DND-41 (cell line): ENCODE data around the gene KIAA1755.

Experiments used
- ATAC-seq: fragments of 200-7000 bp; cut with Tn5 transposase; 3 replicates; pipeline ENCODE4 v1.9.1; 2021; ENCODE audit warnings: low read depth; ENCODE audit not compliant: insufficient read depth
- DNase-seq: peaks from one replicate; pipeline ENCODE4 v3.0.0-alpha.2; 2020
- H2AFZ ChIP-seq: 2 replicates; pipeline ENCODE4 v1.6.0; 2012; ENCODE audit warnings: low read depth, low read length
- H3K27ac ChIP-seq: 2 replicates; pipeline ENCODE4 v1.5.1; 2012; ENCODE audit warnings: low read length, inconsistent platforms
- H3K27me3 ChIP-seq: fragments of 200-600 bp; sonication (generic); 2 replicates; pipeline ENCODE4 v1.6.0; 2012; ENCODE audit warnings: low read length, mild to moderate bottlenecking, inconsistent platforms; ENCODE audit not compliant: insufficient read depth, poor library complexity
- H3K36me3 ChIP-seq: 2 replicates; pipeline ENCODE4 v1.5.1; 2012; ENCODE audit warnings: low read length, inconsistent platforms; ENCODE audit not compliant: insufficient read depth
- H3K4me1 ChIP-seq: 2 replicates; pipeline ENCODE4 v1.5.1; 2012; ENCODE audit warnings: mild to moderate bottlenecking, low read length; ENCODE audit not compliant: insufficient read depth
- H3K4me2 ChIP-seq: 2 replicates; pipeline ENCODE4 v1.6.0; 2012; ENCODE audit warnings: mild to moderate bottlenecking, moderate library complexity, low read length, inconsistent platforms; ENCODE audit not compliant: insufficient read depth
- H3K4me3 ChIP-seq, 2 experiments: fragments of 200-600 bp in 1 of 2; shearing (Covaris generic) in 1 of 2; 2 replicates each; pipeline ENCODE4 v1.5.1; 2012 to 2016; ENCODE audit warnings: inconsistent platforms in 2 of 2, low read length in 2 of 2, mild to moderate bottlenecking in 2 of 2, low read depth in 1 of 2, moderate library complexity in 1 of 2
- H3K79me2 ChIP-seq: 2 replicates; pipeline ENCODE4 v1.6.0; 2012; ENCODE audit warnings: low read length, inconsistent platforms; ENCODE audit not compliant: insufficient read depth
- H3K9ac ChIP-seq: 2 replicates; pipeline ENCODE4 v1.6.0; 2012; ENCODE audit warnings: low read depth, mild to moderate bottlenecking, inconsistent platforms, low read length, moderate library complexity
- H3K9me3 ChIP-seq: 2 replicates; pipeline ENCODE4 v1.5.1; 2012; ENCODE audit warnings: low read length, moderate library complexity, mild to moderate bottlenecking, inconsistent platforms; ENCODE audit not compliant: insufficient read depth, severe bottlenecking
- H4K20me1 ChIP-seq: 2 replicates; pipeline ENCODE4 v1.6.0; 2012; ENCODE audit warnings: low read length; ENCODE audit not compliant: insufficient read depth
- CTCF ChIP-seq: IDR thresholded peaks from 2 replicates; pipeline ENCODE4 v1.5.1; 2012; ENCODE audit warnings: borderline replicate concordance, low read length, moderate library complexity, mild to moderate bottlenecking; ENCODE audit not compliant: poor library complexity, severe bottlenecking; ENCODE audit errors: extremely low read depth
- EZH2 ChIP-seq: IDR thresholded peaks from 3 replicates; pipeline ENCODE4 v1.6.1; 2012; ENCODE audit warnings: borderline replicate concordance, low read depth, mild to moderate bottlenecking, moderate library complexity, low read length, inconsistent platforms; ENCODE audit not compliant: severe bottlenecking

Gene KIAA1755

GRCh38 chr20:38300438-38300837, 39.9 kb upstream of the KIAA1755 start:
- TF ChIP-seq EZH2 (no peak), CTCF (no peak)
- Histone ChIP-seq H3K9me3 (no peaks in the 10 kb centered on the region), H3K4me2 (no peak overlapping the region), H4K20me1 (peaks cover 9% of the 10 kb centered on the region), H3K27ac (no peak overlapping the region), H3K36me3 (no peaks in the 10 kb centered on the region), H2AFZ (no peak overlapping the region), H3K4me1 (peaks cover 10% of the 10 kb centered on the region), H3K9ac (no peak overlapping the region), H3K79me2 (no peaks in the 10 kb centered on the region), H3K27me3 (peaks cover 29% of the 10 kb centered on the region), H3K4me3 (no peak overlapping the region)
- ATAC-seq (no peak), DNase-seq (no peak)

- peaks cover 13% of the 10 kb centered on the region for H4K20me1 ChIP-seq
- no peak for TF ChIP-seq CTCF
- TF ChIP-seq EZH2 = no peak
- peaks cover 29% of the 10 kb centered on the region for H3K27me3 ChIP-seq
- no peak overlapping the region for H3K4me3 ChIP-seq
- DNase-seq (no peak), ATAC-seq (no peak)
- H3K36me3 ChIP-seq = no peaks in the 10 kb centered on the region
- H3K79me2 ChIP-seq = no peaks in the 10 kb centered on the region
- no peak overlapping the region for H3K27ac ChIP-seq
- peaks cover 10% of the 10 kb centered on the region for H3K4me1 ChIP-seq
- H3K9ac ChIP-seq = no peak overlapping the region
- no peak overlapping the region for H2AFZ ChIP-seq
- no peaks in the 10 kb centered on the region for H3K9me3 ChIP-seq
- no peak overlapping the region for H3K4me2 ChIP-seq
Observed at GRCh38 chr20:38299963-38300362, 39.4 kb upstream of the KIAA1755 start.

GRCh38 chr20:38298768-38299288, 38.3 kb upstream of the KIAA1755 start:
- no peak overlapping the region for H3K4me3 ChIP-seq
- H3K27me3 ChIP-seq = peaks cover 23% of the 10 kb centered on the region
- no peak overlapping the region for H3K27ac ChIP-seq
- no peak overlapping the region for H2AFZ ChIP-seq
- peaks cover 4% of the 10 kb centered on the region; the same call in 1 of the 2 replicates for H4K20me1 ChIP-seq
- no peaks in the 10 kb centered on the region for H3K9me3 ChIP-seq
- H3K79me2 ChIP-seq = no peaks in the 10 kb centered on the region
- no peak for DNase-seq
- H3K36me3 ChIP-seq = no peaks in the 10 kb centered on the region
- H3K9ac ChIP-seq = no peak overlapping the region
- TF ChIP-seq EZH2 = no peak
- no peak for TF ChIP-seq CTCF
- ATAC-seq = no peak
- H3K4me2 ChIP-seq = no peak overlapping the region
- H3K4me1 ChIP-seq = 0 out of 2 replicates have a peak, but pooled peaks cover under 1% of the 10 kb centered on the region
